OCI-LY7 (cell line): ENCODE measurements around the gene TP63. TPM values are rescaled to one million over a fixed set of nuclear protein-coding genes. Genes with fewer than 3 reads are reported as not detected.
"Not testable (repeated sequence)": the region's sequence is repeated elsewhere in the genome, so short reads cannot be mapped to it uniquely, and the experiment has no call there.

Source experiments
- BruUV-seq: library from RNA; stranded (reverse); fragments of 400-500 nt; replicated peaks from 2 replicates; lab custom pipeline; 2021; lab: Mats Ljungman, UMichigan
- CTCF ChIA-PET: fragments of 300-600 bp; sonication (Branson Sonifier 250); formaldehyde crosslinking; loops from one replicate; lab custom pipeline; 2022; ENCODE audit warnings: antibody characterized with exemption; ENCODE audit not compliant: unreplicated experiment; lab: Charles Lee
- POLR2A ChIA-PET: fragments of 300-600 bp; sonication (Branson Sonifier 250); formaldehyde crosslinking; loops from one replicate; lab custom pipeline; 2022; ENCODE audit warnings: antibody characterized with exemption; lab: Charles Lee
- DNase-seq: peaks from one replicate; pipeline ENCODE4 v3.0.0-alpha.2; 2015; ENCODE audit warnings: low spot score
- H2AFZ ChIP-seq: fragments of 200-600 bp; sonication (generic), shearing (Covaris generic); 2 replicates; pipeline ENCODE4 v1.6.1; 2014; ENCODE audit warnings: mild to moderate bottlenecking, antibody characterized with exemption, low read length, moderate library complexity
- H3K27ac ChIP-seq: fragments of 200-600 bp; sonication (generic); 2 replicates; pipeline ENCODE4 v1.5.1; 2014; ENCODE audit warnings: mixed run types, low read depth, mild to moderate bottlenecking, moderate library complexity, low read length, inconsistent platforms; ENCODE audit not compliant: poor library complexity, severe bottlenecking
- H3K36me3 ChIP-seq: fragments of 200-600 bp; sonication (generic); 2 replicates; pipeline ENCODE4 v1.6.1; 2014; ENCODE audit warnings: mild to moderate bottlenecking, antibody characterized with exemption, low read length, moderate library complexity, mixed read lengths; ENCODE audit not compliant: insufficient read depth
- H3K4me1 ChIP-seq: fragments of 200-600 bp; sonication (generic); 2 replicates; pipeline ENCODE4 v1.5.1; 2014; ENCODE audit warnings: mild to moderate bottlenecking, low read length; ENCODE audit not compliant: insufficient read depth, poor library complexity, severe bottlenecking
- H3K4me2 ChIP-seq: fragments of 200-600 bp; sonication (generic); 2 replicates; pipeline ENCODE4 v1.6.1; 2014; ENCODE audit warnings: mild to moderate bottlenecking, low read length
- H3K4me3 ChIP-seq: fragments of 200-600 bp; sonication (generic); 2 replicates; pipeline ENCODE4 v1.5.1; 2014; ENCODE audit warnings: mild to moderate bottlenecking, low read depth, low read length; ENCODE audit not compliant: poor library complexity, severe bottlenecking
- H3K79me2 ChIP-seq: fragments of 200-600 bp; sonication (generic); 2 replicates; pipeline ENCODE4 v1.6.1; 2016; ENCODE audit warnings: low read depth, mild to moderate bottlenecking, low read length, moderate library complexity, mixed read lengths; ENCODE audit not compliant: insufficient read depth
- H3K9me2 ChIP-seq: fragments of 200-600 bp; sonication (generic); 2 replicates; pipeline ENCODE4 v1.6.1; 2016; ENCODE audit warnings: mild to moderate bottlenecking, low read length, mixed read lengths; ENCODE audit not compliant: insufficient read depth
- H3K9me3 ChIP-seq: fragments of 200-600 bp; sonication (generic); 2 replicates; pipeline ENCODE4 v1.6.1; 2014; ENCODE audit warnings: mild to moderate bottlenecking, mixed run types, low read length, mixed read lengths
- H4K20me1 ChIP-seq: fragments of 200-600 bp; sonication (generic); 2 replicates; pipeline ENCODE4 v1.6.1; 2014; ENCODE audit warnings: mild to moderate bottlenecking, antibody characterized with exemption, low read length, moderate library complexity, mixed read lengths; ENCODE audit not compliant: insufficient read depth
- EZH2phosphoT487 ChIP-seq: fragments of 200-600 bp; sonication (generic); IDR thresholded peaks from 2 replicates; pipeline ENCODE4 v1.6.1; 2018; ENCODE audit warnings: low read depth, borderline replicate concordance, mild to moderate bottlenecking, mixed run types, antibody characterized with exemption, low read length, moderate library complexity, mixed read lengths
- intact Hi-C: fragments of 100-400 bp; cut with micrococcal nuclease; formaldehyde crosslinking; loops from one replicate; pipeline ENCODE4 v1.10.0; 2022; ENCODE audit not compliant: unreplicated experiment
- total RNA-seq, 2 experiments: library from RNA; depleted of rRNA in 1 of 2; stranded (reverse); fragments of >200 nt in 1 of 2; shearing (Covaris generic) in 1 of 2; gene quantifications; 2 replicates each; pipeline ENCODE4 v1.2.3, GENCODE V29; 2014 to 2022
- TF ChIP-seq, protein P1 (sequence below): fragments of 200-600 bp; sonication (generic); conservative IDR thresholded peaks from 2 replicates; pipeline ENCODE4 v1.5.1; 2014; ENCODE audit warnings: mild to moderate bottlenecking, antibody characterized with exemption, low read length, moderate library complexity, mixed read lengths

TP63 gene
- total RNA-seq, 2 experiments from 2014 or later, result 0.16 to 1.1 TPM

DNA sequence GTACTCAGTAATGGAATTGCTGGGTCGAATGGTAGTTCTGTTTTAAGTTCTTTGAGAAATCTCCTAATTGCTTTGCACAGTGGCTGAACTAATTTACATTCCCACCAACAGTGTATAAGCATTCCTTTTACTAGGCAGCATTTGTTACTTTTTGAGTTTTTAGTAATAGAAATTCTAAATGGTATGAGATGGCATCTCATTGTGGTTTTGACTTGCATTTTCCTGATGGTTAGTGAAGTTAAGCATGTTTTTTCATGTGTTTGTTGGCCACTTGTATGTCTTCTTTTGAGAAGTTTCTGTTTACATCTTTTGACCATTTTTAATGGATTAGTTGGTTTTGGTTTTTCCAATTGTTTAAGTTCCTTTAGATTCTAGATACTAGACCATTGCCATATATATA, 28.4 kb downstream of the TP63 start:
- no peaks in the 10 kb centered on the region for H3K79me2 ChIP-seq
- no peaks in the 10 kb centered on the region for H3K9me2 ChIP-seq
- no peak for DNase-seq
- POLR2A ChIA-PET, result no interaction called here
- H3K4me1 ChIP-seq, result no peaks in the 10 kb centered on the region
- H3K36me3 ChIP-seq, result no peaks in the 10 kb centered on the region
- H3K27ac ChIP-seq, result no peak overlapping the region
- H3K4me3 ChIP-seq, result no peak overlapping the region
- H2AFZ ChIP-seq, result no peak overlapping the region
- intact Hi-C loops, result no loop called here
- TF ChIP-seq, protein P1, sequence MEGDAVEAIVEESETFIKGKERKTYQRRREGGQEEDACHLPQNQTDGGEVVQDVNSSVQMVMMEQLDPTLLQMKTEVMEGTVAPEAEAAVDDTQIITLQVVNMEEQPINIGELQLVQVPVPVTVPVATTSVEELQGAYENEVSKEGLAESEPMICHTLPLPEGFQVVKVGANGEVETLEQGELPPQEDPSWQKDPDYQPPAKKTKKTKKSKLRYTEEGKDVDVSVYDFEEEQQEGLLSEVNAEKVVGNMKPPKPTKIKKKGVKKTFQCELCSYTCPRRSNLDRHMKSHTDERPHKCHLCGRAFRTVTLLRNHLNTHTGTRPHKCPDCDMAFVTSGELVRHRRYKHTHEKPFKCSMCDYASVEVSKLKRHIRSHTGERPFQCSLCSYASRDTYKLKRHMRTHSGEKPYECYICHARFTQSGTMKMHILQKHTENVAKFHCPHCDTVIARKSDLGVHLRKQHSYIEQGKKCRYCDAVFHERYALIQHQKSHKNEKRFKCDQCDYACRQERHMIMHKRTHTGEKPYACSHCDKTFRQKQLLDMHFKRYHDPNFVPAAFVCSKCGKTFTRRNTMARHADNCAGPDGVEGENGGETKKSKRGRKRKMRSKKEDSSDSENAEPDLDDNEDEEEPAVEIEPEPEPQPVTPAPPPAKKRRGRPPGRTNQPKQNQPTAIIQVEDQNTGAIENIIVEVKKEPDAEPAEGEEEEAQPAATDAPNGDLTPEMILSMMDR, result no peak
- no peak for TF ChIP-seq EZH2phosphoT487
- no TSS peak for BruUV-seq
- CTCF ChIA-PET, result no interaction called here
- H3K4me2 ChIP-seq, result no peak overlapping the region
- H3K9me3 ChIP-seq, result no peaks in the 10 kb centered on the region
- no peaks in the 10 kb centered on the region for H4K20me1 ChIP-seq

DNA sequence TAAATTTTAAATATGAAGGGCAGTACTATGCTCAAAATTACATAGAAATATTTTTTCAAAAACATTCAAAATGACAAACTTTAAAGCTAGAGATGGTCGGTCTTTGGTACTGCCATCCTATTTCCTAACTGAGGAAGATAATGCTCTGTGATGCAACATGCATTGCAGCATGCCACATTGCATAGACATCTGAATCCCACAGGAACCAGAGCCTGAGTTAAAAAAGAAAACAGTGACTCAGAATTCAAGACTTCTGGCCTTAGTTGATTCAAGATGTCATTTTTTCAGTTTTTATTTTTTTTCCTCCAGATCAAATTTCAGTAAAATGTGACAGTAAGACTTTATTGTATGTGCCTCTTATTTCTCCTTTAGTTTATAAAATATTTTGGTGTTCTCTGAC, 33.1 kb downstream of the TP63 start:
- CTCF ChIA-PET, result no interaction called here
- POLR2A ChIA-PET, result interaction anchor here (1.4 kb wide), 1 partner anchor 11 kb away, joined by 8 read pairs; no protein-coding TSS in a partner anchor

DNA sequence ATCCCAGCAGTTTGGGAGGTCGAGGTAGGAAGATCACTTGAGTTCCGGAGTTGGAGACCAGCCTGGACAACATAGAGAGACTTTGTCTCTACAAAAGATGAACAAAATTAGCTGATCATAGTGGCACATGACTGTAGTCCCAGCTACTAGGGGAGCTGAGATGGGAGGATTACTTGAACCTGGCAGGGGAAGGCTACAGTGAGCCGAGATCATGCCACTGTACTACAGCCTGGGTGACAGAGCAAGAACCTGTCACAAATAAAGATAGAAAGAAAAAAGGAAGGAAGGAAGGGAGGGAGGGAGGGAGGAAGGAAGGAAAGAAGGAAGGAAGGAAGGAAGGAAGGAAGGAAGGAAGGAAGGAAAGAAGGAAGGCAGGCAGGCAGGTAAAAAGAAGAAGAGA, 41.2 kb downstream of the TP63 start:
- DNase-seq, CTCF ChIA-PET, BruUV-seq, H3K79me2 ChIP-seq, H4K20me1 ChIP-seq, H3K4me1 ChIP-seq, H3K27ac ChIP-seq, H3K4me3 ChIP-seq, H3K9me3 ChIP-seq, H3K36me3 ChIP-seq, H3K4me2 ChIP-seq, H2AFZ ChIP-seq, POLR2A ChIA-PET, intact Hi-C loops, H3K9me2 ChIP-seq: not testable (repeated sequence)

More for the DNA sequence above, 33.1 kb downstream of the TP63 start:
- intact Hi-C loops, result no loop called here
- Histone ChIP-seq H3K36me3 (no peaks in the 10 kb centered on the region), H3K4me1 (no peaks in the 10 kb centered on the region), H2AFZ (no peak overlapping the region), H3K4me3 (no peak overlapping the region), H3K4me2 (no peak overlapping the region), H3K9me2 (no peaks in the 10 kb centered on the region), H3K79me2 (no peaks in the 10 kb centered on the region), H3K9me3 (no peaks in the 10 kb centered on the region), H3K27ac (no peak overlapping the region), H4K20me1 (no peaks in the 10 kb centered on the region)
- no TSS peak for BruUV-seq
- no peak for DNase-seq
- TF ChIP-seq EZH2phosphoT487, result no peak
- TF ChIP-seq, protein P1, result no peak
